ENCODE results near the gene RASAL2.

RASAL2 gene

DNA sequence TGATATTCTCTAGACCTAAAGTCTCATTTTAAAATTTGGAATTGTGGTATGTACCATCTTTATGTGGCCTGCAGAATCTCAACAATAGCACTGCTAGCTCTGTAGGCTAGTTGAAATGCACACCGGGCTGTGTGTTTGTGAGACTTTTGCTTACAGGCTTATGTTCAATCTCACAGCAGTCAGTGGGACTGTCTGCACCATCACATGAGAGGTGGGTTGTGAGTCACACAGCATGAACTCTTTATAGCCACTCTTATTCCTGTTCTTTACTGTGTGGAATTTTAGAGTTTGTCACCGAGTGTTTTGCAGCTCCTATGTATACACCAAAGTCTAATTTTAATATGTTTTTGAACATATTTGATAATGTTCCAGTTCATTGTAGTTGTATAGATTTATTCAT, 74.6 kb downstream of the RASAL2 start:
- H3K4me1 ChIP-seq (ENCODE audit: control insufficient read depth in 1 of 2, insufficient read depth in 1 of 2, low read depth in 1 of 2, low read length in 1 of 2), result no peaks in the 10 kb centered on the region
- H3K36me3 ChIP-seq, result no peaks in the 10 kb centered on the region
- H3K27me3 ChIP-seq, result no peaks in the 10 kb centered on the region
- TF ChIP-seq, protein P1, sequence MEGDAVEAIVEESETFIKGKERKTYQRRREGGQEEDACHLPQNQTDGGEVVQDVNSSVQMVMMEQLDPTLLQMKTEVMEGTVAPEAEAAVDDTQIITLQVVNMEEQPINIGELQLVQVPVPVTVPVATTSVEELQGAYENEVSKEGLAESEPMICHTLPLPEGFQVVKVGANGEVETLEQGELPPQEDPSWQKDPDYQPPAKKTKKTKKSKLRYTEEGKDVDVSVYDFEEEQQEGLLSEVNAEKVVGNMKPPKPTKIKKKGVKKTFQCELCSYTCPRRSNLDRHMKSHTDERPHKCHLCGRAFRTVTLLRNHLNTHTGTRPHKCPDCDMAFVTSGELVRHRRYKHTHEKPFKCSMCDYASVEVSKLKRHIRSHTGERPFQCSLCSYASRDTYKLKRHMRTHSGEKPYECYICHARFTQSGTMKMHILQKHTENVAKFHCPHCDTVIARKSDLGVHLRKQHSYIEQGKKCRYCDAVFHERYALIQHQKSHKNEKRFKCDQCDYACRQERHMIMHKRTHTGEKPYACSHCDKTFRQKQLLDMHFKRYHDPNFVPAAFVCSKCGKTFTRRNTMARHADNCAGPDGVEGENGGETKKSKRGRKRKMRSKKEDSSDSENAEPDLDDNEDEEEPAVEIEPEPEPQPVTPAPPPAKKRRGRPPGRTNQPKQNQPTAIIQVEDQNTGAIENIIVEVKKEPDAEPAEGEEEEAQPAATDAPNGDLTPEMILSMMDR (IDR thresholded peaks at IDR 0.05), result no peak
- H3K27ac ChIP-seq, result no peak overlapping the region
- H3K9me3 ChIP-seq, result no peaks in the 10 kb centered on the region
- no peak overlapping the region for H3K4me3 ChIP-seq (ENCODE audit: low read depth in 1 of 2, low read length in 1 of 2)

DNA sequence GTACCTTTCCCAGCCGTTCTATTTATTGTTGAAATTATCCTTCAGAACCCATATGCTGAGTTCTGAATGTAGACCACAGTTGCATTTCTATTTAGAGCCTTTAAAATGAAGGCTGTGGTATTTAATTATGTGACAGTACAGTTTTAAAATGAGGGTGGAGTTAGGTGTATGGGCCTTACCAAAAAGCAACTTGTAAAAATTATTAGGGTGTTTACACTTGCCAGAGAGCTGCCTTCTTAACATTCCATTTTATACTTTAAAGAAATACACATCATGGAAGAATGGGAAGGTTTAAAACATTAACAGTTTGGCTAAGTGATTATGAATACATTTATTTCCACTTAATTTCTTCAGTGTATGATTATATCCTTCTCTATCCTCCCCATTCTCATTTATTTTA, 75.7 kb downstream of the RASAL2 start:
- Histone ChIP-seq H3K27me3 (no peaks in the 10 kb centered on the region), H3K4me3 (ENCODE audit: low read depth in 1 of 2, low read length in 1 of 2) (no peak overlapping the region), H3K36me3 (no peaks in the 10 kb centered on the region), H3K27ac (no peak overlapping the region), H3K4me1 (ENCODE audit: control insufficient read depth in 1 of 2, insufficient read depth in 1 of 2, low read depth in 1 of 2, low read length in 1 of 2) (no peaks in the 10 kb centered on the region), H3K9me3 (no peaks in the 10 kb centered on the region)
- TF ChIP-seq, protein P1 (IDR thresholded peaks at IDR 0.05), result no peak

DNA sequence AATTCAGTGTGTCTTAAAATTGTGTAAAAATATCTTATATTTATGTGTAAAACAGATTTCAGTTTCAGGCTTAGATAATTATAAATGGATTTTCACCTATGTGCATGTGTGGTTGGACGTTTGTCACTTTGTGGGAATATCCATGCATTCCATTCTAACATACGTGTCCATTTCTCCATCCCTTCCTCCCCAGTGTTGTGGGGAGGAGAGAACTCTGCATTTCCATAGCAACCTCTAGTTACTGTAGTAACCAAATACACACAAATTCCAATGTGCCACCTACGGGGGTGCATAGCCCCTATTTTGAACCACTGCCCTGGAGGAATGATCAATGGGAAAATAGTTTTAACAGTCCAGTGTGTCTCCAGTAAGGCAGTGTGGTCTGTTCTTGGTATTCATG, 79.0 kb downstream of the RASAL2 start:
- TF ChIP-seq, protein P1 (IDR thresholded peaks at IDR 0.05), result no peak
- Histone ChIP-seq H3K9me3 (no peaks in the 10 kb centered on the region), H3K27ac (no peak overlapping the region), H3K4me1 (ENCODE audit: control insufficient read depth in 1 of 2, insufficient read depth in 1 of 2, low read depth in 1 of 2, low read length in 1 of 2) (no peaks in the 10 kb centered on the region), H3K4me3 (ENCODE audit: low read depth in 1 of 2, low read length in 1 of 2) (no peak overlapping the region), H3K36me3 (no peaks in the 10 kb centered on the region), H3K27me3 (no peaks in the 10 kb centered on the region)

DNA sequence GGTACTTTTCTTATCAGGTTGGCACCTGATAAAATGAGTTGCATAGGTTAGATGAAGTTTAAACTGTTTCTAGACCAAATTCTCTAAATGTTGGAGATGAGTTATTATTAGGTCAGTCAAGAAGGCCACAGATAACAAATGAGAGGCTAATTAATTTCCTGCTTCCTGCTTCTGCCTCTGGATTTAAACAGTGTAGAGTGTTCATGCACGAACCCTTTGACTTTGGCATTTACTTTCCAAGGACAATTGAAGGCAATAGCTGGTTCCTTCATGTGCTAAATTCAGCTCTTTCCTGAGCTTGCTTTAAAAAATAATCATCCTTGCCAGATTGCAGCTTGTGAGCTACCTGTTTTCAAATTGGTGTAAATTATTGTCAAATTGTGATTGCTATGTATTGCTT, 80.6 kb downstream of the RASAL2 start:
- Histone ChIP-seq H3K9me3 (no peaks in the 10 kb centered on the region), H3K27ac (no peak overlapping the region), H3K4me1 (ENCODE audit: control insufficient read depth in 1 of 2, insufficient read depth in 1 of 2, low read depth in 1 of 2, low read length in 1 of 2) (no peaks in the 10 kb centered on the region), H3K36me3 (no peaks in the 10 kb centered on the region), H3K4me3 (ENCODE audit: low read depth in 1 of 2, low read length in 1 of 2) (no peak overlapping the region), H3K27me3 (no peaks in the 10 kb centered on the region)
- TF ChIP-seq, protein P1 (IDR thresholded peaks at IDR 0.05), result no peak

DNA sequence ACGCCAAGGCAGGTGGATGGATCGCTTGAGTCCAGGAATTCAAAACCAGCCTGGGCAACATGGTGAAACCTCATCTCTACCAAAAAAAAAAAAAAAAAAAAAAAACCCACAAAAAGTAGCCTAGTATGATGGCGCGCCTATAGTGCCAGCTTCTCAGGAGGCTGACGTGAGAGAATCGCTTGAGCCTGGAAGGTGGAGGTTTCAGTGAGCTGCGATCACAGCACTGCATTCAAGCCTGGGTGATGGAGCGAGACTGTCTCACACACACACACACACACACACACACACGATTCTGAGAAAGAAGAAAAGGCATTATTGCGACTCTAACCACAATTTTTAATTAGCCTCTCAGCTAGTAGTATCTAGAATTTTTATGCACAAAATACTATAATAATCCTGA, 86.5 kb downstream of the RASAL2 start:
- Histone ChIP-seq H3K4me3 (ENCODE audit: low read depth in 1 of 2, low read length in 1 of 2) (no peak overlapping the region), H3K9me3 (no peaks in the 10 kb centered on the region), H3K4me1 (ENCODE audit: control insufficient read depth in 1 of 2, insufficient read depth in 1 of 2, low read depth in 1 of 2, low read length in 1 of 2) (no peaks in the 10 kb centered on the region), H3K36me3 (no peaks in the 10 kb centered on the region), H3K27ac (no peak overlapping the region), H3K27me3 (no peaks in the 10 kb centered on the region)
- TF ChIP-seq, protein P1 (IDR thresholded peaks at IDR 0.05), result no peak

DNA sequence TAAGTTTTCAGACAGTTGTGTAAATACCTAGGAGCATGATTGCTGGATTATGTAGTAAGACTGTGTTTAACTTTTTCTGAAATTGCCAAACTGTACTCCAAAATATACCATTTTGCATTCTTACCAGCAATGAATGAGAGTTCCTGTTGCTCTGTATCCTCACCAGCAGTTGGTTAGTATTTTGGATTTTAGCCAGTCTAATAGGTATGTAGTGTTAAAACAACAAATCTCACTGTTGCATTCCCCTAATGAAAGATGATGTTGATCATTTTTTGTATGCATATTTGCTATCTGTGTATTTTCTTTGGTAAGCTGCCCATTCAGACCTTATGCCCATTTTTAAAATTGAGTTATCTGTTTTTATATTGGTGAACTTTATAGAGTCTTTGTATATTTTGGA, 89.9 kb downstream of the RASAL2 start:
- no peaks in the 10 kb centered on the region for H3K36me3 ChIP-seq

More for the DNA sequence above, 89.9 kb downstream of the RASAL2 start:
- H3K4me1 ChIP-seq (ENCODE audit: control insufficient read depth in 1 of 2, insufficient read depth in 1 of 2, low read depth in 1 of 2, low read length in 1 of 2), result no peaks in the 10 kb centered on the region
- H3K27ac ChIP-seq, result no peak overlapping the region
- H3K4me3 ChIP-seq (ENCODE audit: low read depth in 1 of 2, low read length in 1 of 2), result no peak overlapping the region
- no peaks in the 10 kb centered on the region for H3K27me3 ChIP-seq
- TF ChIP-seq, protein P1 (IDR thresholded peaks at IDR 0.05), result no peak
- no peaks in the 10 kb centered on the region for H3K9me3 ChIP-seq

Measured in neutrophil (primary cell).